T47D (cell line): ENCODE measurements around the gene APOBEC3C.
A peak's percentile ranks its signal among the peaks of the same experiment; 100 is the strongest.
"Not testable (repeated sequence)": the region's sequence is repeated elsewhere in the genome, so short reads cannot be mapped to it uniquely, and the experiment has no call there.

Source experiments
- DNase-seq, 2 experiments: peaks; one replicate each; pipeline versions ENCODE4 v3.0.0 to v3.0.0-alpha.2; 2011 to 2012; ENCODE audit warnings: low read depth in 1 of 2, low spot score in 1 of 2
- JUND ChIP-seq: IDR thresholded peaks from 2 replicates; pipeline ENCODE4 v1.6.1; 2012; ENCODE audit warnings: low read depth
- in situ Hi-C: cut with HindIII; loops from 2 replicates; pipeline ENCODE4 v1.10.0; 2016; ENCODE audit warnings: low sequenced_read_pairs, low pct_unique_long_range_greater_than_20kb

Gene APOBEC3C

DNA sequence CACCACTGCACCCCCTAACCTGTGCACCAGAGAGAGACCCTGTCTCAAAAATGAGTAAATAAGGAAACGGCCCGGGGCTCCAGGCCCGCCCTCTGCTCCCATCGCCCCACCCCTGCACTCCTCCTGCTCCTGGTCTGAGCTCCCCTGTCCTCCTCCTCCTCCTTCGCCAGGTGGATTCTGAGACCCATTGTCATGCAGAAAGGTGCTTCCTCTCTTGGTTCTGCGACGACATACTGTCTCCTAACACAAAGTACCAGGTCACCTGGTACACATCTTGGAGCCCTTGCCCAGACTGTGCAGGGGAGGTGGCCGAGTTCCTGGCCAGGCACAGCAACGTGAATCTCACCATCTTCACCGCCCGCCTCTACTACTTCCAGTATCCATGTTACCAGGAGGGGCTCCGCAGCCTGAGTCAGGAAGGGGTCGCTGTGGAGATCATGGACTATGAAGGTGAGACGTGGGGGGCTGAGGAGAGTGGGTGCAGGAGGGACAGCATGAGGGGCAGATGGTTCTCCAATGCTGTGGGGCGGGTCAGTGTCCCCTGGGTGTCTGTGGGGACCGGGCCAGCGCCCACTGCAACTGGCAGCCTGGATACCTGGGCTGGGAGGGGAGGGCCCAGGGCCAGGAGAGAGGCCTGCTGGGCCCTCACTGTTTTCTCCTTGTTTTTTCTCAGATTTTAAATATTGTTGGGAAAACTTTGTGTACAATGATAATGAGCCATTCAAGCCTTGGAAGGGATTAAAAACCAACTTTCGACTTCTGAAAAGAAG is 3.7 kb downstream of the APOBEC3C start:
- in situ Hi-C loops: no loop called here
- no peak for TF ChIP-seq JUND
- no peak for DNase-seq

DNA sequence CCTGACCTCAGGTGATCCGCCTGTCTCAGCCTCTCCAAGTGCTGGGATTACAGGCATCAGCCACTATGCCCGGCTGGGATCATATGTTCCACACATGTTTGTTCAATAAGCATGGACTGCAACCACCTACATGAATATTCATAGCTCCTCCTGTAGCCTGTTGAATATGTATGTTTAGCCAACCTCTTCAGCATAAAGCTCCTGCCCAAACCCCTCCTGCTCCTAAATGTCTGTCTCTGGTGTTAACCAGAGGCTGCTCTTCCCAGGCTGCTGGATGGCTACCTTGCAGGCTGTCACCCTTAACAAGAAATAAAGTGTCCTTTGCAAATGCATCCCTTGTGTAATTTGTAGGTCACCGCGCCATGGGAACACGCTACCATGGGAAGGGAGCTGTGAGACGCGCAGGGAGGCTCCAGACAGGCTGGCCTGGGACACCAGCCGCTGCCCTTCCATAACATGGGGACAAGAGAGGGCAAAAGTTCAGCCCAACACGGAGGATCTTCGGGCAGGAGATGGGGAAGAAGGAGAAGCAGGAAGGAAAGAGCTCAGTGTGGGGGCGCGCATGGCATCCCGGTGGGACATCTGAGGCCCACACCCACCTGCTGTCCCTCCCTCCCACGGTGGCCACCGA is 6.1 kb downstream of the APOBEC3C start:
- in situ Hi-C loops: not testable (repeated sequence)
- DNase-seq: peak in 1 of 2 experiments; percentile 16

DNA sequence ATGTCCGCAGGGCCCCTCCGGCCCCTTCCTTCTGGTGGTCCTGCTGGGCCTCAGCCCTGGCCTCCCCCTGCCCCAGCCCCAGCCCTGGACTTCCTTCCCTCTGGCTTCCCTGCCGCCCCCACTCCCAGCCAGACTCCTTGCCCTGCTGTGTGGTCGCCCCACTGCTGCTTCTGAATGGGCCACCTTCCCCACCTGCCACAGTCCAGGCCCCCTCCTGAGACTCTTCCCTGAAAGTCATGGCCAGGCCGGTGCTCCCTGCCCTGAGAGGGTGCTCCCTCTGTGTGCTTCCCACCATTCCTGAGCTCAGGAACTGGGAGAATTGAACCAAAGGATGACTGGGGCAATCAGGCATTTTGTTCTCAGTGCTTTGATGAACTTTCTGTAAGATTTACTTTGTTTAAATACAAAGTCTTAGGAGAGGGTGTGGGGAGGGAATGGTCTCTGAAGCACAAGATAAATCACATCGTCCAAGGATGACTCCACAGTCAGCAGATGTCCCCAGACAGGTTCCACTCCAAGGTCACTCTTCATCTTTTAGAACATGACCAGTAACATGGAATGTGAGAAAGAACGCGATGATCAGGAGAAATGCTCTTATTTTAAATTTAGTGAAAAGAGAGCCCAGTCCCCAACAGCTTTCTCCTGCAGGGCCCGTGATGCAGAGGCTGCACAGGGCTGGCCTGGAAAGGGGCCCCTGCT is 7.6 kb downstream of the APOBEC3C start:
- in situ Hi-C loops: no loop called here
- no peak for TF ChIP-seq JUND
- no peak for DNase-seq

DNA sequence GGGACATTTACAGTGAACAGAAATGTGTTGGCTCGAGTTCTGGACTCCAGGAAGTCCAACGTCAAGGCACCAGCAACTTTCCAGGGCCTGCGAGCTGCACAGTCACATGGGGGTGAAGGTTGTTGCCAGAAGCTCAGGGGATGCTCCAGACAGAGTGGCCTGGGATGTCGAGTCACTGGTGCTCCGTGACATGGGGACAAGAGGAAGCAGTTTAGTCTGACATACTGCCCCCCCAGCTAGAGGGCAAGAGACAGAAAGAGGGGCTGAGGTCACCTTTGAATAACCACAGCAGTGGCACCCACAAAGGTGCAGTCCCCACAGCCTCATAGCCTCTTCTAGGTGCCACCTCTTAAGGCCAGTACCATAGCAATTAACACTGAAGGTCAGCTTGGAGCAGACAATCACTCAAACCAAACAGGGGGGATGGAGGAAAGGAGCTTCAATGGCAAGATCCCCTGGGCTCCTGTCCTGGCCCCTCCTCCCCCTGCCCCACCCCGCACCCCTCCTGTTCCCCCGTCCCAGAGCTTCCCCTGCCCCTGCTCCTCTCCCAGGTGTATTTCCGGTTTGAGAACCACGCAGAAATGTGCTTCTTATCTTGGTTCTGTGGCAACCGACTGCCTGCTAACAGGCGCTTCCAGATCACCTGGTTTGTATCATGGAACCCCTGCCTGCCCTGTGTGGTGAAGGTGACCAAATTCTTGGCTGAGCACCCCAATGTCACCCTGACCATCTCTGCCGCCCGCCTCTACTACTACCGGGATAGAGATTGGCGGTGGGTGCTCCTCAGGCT is 10.7 kb downstream of the APOBEC3C start:
- no peak for TF ChIP-seq JUND
- DNase-seq: no peak
- in situ Hi-C loops: no loop called here

DNA sequence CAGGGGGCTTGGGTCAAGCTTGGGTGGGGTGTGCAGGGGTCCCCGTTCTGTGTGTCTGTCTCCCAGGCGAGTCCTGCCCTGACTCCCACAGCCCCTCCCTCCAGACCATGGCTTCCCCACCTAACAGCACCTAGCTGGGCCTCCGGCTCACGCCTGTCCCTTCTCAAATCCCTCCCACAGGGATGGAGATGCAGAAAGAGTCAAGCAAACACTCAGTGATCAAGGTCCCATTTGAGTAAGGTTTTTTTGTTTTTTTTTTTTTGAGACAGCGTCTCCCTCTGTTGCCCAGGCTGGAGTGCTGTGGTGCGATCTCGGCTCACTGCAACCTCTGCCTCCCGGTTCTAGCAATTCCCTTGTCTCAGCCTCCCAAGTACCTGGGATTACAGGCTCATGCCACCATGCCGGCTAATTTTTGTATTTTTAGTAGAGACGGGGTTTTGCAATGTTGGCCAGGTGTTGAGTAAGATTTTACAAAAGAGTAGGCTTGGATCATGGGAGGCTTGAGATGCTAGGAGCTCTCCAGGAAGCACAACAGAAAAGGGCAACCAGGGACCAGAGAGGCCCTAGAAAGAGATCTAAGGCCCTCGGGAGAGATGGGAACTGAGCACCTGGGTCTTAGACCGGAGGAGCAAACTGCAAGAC is 12.6 kb downstream of the APOBEC3C start:
- in situ Hi-C loops: no loop called here
- no peak for DNase-seq
- TF ChIP-seq JUND: no peak

DNA sequence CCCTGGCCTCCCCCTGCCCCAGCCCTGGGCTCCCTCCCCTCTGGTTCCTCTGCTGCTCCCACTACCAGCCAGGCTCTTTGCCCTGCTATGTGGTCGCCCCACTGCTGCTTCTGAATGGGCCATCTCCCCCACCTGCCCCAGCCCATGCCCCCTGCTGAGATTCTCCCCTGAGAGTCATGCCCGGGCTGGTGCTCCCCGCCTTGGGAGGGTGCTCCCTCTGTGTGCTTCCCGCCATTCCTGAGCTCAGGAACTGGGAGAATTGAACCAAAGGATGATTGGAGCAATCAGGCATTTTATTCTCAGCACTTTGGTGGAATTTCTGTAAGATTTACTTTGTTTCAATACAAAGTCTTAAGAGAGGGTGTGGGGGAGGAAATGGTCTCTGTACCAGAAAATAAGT is 13.7 kb downstream of the APOBEC3C start:
- no peak for TF ChIP-seq JUND
- DNase-seq: no peak
- in situ Hi-C loops: no loop called here

DNA sequence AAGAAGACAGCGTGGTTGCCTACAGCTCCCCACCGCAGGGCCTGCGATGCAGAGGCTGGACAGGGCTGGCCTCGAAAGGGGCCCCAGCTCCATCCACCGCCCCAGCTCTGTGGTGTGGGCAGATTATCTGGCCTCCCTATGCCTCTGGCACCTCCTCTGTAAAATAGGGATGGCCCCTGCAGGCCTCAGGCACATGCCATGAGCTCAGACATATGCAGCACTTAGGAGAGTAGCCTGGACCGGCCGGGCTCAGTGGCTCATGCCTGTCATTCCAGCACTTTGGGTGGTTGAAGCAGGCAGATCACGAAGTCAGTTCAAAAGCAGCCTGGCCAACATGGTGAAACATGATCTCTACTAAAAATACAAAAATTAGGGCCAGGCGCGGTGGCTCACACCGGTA is 14.2 kb downstream of the APOBEC3C start:
- no peak for DNase-seq
- in situ Hi-C loops: no loop called here
- no peak for TF ChIP-seq JUND

DNA sequence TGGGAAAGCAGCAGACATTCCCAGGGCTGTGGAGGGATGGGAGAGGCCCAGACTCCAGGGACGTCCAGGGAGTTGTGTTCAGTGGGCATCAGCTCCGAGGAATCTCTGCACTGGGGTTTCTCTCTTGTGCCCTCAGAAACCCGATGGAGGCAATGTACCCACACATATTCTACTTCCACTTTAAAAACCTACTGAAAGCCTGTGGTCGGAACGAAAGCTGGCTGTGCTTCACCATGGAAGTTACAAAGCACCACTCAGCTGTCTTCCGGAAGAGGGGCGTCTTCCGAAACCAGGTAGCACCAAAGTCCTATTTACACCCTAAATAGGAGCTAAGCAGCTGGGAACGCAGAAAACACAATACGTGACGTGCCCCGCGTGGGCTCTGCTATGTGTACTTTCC is 15.2 kb downstream of the APOBEC3C start:
- no peak for TF ChIP-seq JUND
- in situ Hi-C loops: no loop called here

DNA sequence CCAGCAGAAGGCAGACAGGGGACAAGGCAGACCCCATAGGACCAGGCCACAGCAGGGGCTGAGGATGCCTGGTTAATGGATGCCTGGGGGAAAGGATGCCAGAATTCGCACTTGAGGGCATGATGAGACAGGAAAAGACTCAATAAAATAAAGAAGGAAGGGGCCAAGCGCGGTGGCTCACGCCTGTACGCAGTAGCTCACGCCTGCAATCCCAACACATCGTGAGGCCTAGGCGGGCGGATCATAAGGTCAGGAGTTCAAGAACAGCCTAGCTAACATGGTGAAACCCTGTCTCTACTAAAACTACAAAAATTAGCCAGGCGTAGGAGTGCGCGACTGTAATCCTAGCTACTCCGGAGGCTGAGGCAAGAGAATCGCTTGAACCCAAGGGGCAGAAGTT is 16.6 kb downstream of the APOBEC3C start:
- TF ChIP-seq JUND: no peak
- DNase-seq: no peak
- in situ Hi-C loops: no loop called here

More for the DNA sequence above, 15.2 kb downstream of the APOBEC3C start:
- no peak for DNase-seq

DNA sequence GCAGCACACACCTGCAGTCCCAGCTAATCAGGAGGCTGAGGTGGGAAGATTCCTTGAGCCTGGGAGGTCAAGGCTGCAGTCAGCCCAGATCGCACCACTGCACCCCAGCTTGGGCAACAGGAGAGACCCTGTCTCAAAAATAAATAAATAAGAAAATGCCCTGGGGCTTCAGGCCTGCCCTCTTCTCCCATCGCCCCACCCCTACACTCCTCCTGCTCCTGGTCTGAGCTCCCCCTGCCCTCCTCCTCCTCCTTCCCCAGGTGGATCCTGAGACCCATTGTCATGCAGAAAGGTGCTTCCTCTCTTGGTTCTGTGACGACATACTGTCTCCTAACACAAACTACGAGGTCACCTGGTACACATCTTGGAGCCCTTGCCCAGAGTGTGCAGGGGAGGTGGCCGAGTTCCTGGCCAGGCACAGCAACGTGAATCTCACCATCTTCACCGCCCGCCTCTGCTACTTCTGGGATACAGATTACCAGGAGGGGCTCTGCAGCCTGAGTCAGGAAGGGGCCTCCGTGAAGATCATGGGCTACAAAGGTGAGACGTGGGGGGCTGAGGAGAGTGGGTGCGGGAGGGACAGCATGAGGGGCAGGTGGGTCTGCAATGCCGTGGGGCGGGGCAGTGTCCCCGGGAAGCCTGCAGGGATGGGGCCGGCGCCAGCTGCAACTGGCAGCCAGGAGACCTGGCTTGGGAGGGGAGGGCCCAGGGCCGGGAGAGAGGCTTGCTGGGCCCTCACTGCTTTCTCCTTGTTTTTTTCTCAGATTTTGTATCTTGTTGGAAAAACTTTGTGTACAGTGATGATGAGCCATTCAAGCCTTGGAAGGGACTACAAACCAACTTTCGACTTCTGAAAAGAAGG is 17.6 kb downstream of the APOBEC3C start:
- in situ Hi-C loops, DNase-seq: not testable (repeated sequence)

DNA sequence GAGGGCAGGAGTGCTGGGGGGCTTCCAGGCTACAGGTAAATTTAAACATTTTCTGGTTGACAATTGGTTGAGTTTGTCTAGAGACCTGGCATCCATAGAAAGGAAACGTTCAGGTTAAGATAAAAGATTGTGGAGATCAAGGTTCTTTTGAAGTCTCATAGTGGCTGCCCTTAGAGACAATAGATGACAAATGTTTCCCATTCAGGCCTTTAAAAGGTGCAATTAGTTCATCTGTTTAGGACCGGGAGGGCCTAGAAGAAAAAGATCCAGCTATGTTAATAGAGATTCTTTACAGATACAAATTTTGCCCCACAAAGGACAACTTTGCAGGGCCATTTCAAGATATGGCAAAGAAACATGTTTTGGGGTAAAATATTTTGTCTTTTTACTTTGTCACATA is 23.0 kb downstream of the APOBEC3C start:
- in situ Hi-C loops, DNase-seq: not testable (repeated sequence)
